ENCODE results near the gene LPCAT4. TPM values are rescaled to one million over a fixed set of nuclear protein-coding genes. Genes with fewer than 3 reads are reported as not detected.

Gene LPCAT4
- total and polyA plus RNA-seq, 2 of the 8 experiments (the other 6 are each of a cell fraction or from before 2014, with no cell fraction given), result 69.3 to 109 TPM

DNA sequence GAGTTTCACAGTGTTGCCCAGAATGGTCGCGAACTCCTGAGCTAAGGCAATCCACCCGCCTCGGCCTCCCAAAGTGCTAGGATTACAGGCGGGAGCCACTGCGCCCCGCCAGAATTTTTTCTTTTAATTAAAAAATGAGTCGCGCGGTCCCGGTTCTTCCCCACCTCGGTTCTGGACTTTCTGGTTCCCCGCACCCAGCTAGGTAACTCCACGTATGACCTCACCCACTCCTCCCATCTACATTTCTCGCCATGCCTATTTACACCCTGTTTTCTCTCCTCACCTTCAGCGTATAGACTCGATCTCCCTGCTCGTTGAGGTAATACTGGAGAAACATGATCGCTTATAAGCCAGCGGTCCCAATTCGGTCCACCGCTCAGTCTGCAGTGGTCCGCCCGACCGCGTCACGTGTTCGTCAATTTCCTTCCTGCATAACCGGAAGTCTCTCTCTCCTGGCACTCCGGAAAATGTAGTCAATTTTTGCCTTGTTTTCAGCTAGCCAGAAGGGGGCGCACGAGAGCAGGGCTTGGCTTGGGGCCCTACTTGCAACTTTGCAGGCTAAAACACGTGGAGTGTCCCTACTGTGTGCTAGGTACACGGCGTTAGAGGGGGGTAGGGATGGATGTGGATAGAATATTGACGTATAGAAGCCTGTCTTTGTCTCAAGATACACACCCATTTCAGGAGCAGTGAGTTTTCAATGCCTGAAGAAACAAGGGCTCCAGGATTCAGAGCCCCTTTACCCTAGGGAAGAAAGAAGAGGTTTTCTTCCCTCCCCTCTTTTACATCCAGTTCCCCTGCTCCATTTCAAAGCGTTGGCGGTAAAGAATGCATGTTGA is 24.0 kb downstream of the LPCAT4 start, which contains the start of the genes NOP10 and NUTM1 (continued):
- TF ChIP-seq, protein P1, sequence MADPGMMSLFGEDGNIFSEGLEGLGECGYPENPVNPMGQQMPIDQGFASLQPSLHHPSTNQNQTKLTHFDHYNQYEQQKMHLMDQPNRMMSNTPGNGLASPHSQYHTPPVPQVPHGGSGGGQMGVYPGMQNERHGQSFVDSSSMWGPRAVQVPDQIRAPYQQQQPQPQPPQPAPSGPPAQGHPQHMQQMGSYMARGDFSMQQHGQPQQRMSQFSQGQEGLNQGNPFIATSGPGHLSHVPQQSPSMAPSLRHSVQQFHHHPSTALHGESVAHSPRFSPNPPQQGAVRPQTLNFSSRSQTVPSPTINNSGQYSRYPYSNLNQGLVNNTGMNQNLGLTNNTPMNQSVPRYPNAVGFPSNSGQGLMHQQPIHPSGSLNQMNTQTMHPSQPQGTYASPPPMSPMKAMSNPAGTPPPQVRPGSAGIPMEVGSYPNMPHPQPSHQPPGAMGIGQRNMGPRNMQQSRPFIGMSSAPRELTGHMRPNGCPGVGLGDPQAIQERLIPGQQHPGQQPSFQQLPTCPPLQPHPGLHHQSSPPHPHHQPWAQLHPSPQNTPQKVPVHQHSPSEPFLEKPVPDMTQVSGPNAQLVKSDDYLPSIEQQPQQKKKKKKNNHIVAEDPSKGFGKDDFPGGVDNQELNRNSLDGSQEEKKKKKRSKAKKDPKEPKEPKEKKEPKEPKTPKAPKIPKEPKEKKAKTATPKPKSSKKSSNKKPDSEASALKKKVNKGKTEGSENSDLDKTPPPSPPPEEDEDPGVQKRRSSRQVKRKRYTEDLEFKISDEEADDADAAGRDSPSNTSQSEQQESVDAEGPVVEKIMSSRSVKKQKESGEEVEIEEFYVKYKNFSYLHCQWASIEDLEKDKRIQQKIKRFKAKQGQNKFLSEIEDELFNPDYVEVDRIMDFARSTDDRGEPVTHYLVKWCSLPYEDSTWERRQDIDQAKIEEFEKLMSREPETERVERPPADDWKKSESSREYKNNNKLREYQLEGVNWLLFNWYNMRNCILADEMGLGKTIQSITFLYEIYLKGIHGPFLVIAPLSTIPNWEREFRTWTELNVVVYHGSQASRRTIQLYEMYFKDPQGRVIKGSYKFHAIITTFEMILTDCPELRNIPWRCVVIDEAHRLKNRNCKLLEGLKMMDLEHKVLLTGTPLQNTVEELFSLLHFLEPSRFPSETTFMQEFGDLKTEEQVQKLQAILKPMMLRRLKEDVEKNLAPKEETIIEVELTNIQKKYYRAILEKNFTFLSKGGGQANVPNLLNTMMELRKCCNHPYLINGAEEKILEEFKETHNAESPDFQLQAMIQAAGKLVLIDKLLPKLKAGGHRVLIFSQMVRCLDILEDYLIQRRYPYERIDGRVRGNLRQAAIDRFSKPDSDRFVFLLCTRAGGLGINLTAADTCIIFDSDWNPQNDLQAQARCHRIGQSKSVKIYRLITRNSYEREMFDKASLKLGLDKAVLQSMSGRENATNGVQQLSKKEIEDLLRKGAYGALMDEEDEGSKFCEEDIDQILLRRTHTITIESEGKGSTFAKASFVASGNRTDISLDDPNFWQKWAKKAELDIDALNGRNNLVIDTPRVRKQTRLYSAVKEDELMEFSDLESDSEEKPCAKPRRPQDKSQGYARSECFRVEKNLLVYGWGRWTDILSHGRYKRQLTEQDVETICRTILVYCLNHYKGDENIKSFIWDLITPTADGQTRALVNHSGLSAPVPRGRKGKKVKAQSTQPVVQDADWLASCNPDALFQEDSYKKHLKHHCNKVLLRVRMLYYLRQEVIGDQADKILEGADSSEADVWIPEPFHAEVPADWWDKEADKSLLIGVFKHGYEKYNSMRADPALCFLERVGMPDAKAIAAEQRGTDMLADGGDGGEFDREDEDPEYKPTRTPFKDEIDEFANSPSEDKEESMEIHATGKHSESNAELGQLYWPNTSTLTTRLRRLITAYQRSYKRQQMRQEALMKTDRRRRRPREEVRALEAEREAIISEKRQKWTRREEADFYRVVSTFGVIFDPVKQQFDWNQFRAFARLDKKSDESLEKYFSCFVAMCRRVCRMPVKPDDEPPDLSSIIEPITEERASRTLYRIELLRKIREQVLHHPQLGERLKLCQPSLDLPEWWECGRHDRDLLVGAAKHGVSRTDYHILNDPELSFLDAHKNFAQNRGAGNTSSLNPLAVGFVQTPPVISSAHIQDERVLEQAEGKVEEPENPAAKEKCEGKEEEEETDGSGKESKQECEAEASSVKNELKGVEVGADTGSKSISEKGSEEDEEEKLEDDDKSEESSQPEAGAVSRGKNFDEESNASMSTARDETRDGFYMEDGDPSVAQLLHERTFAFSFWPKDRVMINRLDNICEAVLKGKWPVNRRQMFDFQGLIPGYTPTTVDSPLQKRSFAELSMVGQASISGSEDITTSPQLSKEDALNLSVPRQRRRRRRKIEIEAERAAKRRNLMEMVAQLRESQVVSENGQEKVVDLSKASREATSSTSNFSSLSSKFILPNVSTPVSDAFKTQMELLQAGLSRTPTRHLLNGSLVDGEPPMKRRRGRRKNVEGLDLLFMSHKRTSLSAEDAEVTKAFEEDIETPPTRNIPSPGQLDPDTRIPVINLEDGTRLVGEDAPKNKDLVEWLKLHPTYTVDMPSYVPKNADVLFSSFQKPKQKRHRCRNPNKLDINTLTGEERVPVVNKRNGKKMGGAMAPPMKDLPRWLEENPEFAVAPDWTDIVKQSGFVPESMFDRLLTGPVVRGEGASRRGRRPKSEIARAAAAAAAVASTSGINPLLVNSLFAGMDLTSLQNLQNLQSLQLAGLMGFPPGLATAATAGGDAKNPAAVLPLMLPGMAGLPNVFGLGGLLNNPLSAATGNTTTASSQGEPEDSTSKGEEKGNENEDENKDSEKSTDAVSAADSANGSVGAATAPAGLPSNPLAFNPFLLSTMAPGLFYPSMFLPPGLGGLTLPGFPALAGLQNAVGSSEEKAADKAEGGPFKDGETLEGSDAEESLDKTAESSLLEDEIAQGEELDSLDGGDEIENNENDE (IDR thresholded peaks at IDR 0.05; ENCODE audit: insufficient replicate concordance, low read length), result peak; percentile 33
- TF ChIP-seq, protein P2, sequence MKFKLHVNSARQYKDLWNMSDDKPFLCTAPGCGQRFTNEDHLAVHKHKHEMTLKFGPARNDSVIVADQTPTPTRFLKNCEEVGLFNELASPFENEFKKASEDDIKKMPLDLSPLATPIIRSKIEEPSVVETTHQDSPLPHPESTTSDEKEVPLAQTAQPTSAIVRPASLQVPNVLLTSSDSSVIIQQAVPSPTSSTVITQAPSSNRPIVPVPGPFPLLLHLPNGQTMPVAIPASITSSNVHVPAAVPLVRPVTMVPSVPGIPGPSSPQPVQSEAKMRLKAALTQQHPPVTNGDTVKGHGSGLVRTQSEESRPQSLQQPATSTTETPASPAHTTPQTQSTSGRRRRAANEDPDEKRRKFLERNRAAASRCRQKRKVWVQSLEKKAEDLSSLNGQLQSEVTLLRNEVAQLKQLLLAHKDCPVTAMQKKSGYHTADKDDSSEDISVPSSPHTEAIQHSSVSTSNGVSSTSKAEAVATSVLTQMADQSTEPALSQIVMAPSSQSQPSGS (IDR thresholded peaks at IDR 0.05; ENCODE audit: low read length), result peak; percentile 60; the same call in 1 of the 2 replicates
- TF ChIP-seq TBP (IDR thresholded peaks at IDR 0.05; ENCODE audit: low read depth, low read length) (peak; percentile 74), KDM4A (IDR thresholded peaks at IDR 0.05; ENCODE audit: low read depth, low read length, severe bottlenecking) (peak; percentile 62), ASH2L (IDR thresholded peaks at IDR 0.05; ENCODE audit: low read length) (peak; percentile 83), RBBP5 (IDR thresholded peaks at IDR 0.05; ENCODE audit: borderline replicate concordance, low read depth, low read length) (no peak), SP4 (IDR thresholded peaks at IDR 0.05; ENCODE audit: low read length) (no peak), EGR1 (IDR thresholded peaks at IDR 0.05; ENCODE audit: borderline replicate concordance, low read depth, low read length) (peak; percentile 90)

All from H1 (cell line).